Thymus (tissue), 14 donors: ENCODE data around the gene LGALS8. TPM values are rescaled to one million over a fixed set of nuclear protein-coding genes. Genes with fewer than 3 reads are reported as not detected.
A peak's percentile ranks its signal among the peaks of the same experiment; 100 is the strongest.
"Not testable (repeated sequence)": the region's sequence is repeated elsewhere in the genome, so short reads cannot be mapped to it uniquely, and the experiment has no call there.

Source experiments
- DNase-seq, 9 donors: peaks; one replicate each; pipeline ENCODE4 v3.0.0-alpha.2; 2013; ENCODE audit warnings: low spot score in 9 of 9, low read depth in 6 of 9, missing footprints in 1 of 9
- H3K27ac ChIP-seq, 2 donors: one replicate each; pipeline ENCODE4 v1.5.1; 2013; ENCODE audit warnings: control low read depth in 1 of 2, low read depth in 1 of 2, low read length in 1 of 2, mild to moderate bottlenecking in 1 of 2, moderate library complexity in 1 of 2
- H3K27me3 ChIP-seq, 2 donors: one replicate each; pipeline ENCODE4 v1.5.1; 2013; ENCODE audit warnings: low read length in 1 of 2; ENCODE audit not compliant: control insufficient read depth in 2 of 2, insufficient read depth in 1 of 2
- H3K36me3 ChIP-seq, 2 donors: one replicate each; pipeline ENCODE4 v1.5.1; 2013; ENCODE audit warnings: low read length in 1 of 2, mild to moderate bottlenecking in 1 of 2, moderate library complexity in 1 of 2; ENCODE audit not compliant: control insufficient read depth in 2 of 2, insufficient read depth in 2 of 2
- H3K4me1 ChIP-seq, 2 donors: one replicate each; pipeline ENCODE4 v1.5.1; 2013; ENCODE audit warnings: low read length in 2 of 2; ENCODE audit not compliant: control insufficient read depth in 2 of 2, insufficient read depth in 2 of 2
- H3K4me3 ChIP-seq, 2 donors: one replicate each; pipeline ENCODE4 v1.5.1; 2013; ENCODE audit warnings: low read length in 2 of 2, control low read depth in 1 of 2, mild to moderate bottlenecking in 1 of 2
- H3K9me3 ChIP-seq, 2 donors: one replicate each; pipeline ENCODE4 v1.5.1; 2013; ENCODE audit warnings: low read length in 1 of 2, mild to moderate bottlenecking in 1 of 2; ENCODE audit not compliant: control insufficient read depth in 2 of 2, insufficient read depth in 1 of 2
- WGBS: extraction: QIAGEN DNeasy Blood & Tissue Kit; methylation state at CpG from one replicate; pipeline ENCODE4 v1.1.7; 2013; 5-methylcytosine and 5-hydroxymethylcytosine counted together
- long read RNA-seq, 10 donors: transcript quantifications; one replicate each; lab custom pipeline, GENCODE V29; 2026
- polyA plus RNA-seq: library from polyadenylated mRNA; stranded (reverse); fragments of 200-250 nt; gene quantifications from one replicate; pipeline ENCODE4 v1.2.3, GENCODE V29; 2013
- total RNA-seq: library from RNA; stranded (reverse); fragments of 120-200 nt; gene quantifications from one replicate; pipeline ENCODE4 v1.2.4, GENCODE V29; 2013
- donor health status: healthy.

The LGALS8 gene
- total RNA-seq = 41.6 TPM
- polyA plus RNA-seq = 32.1 TPM
- long read RNA-seq, donor 1, full-length matches to known transcripts = 2 of 2 reads
- long read RNA-seq, donor 1, partial matches to known transcripts = 0 of 2 reads
- long read RNA-seq, donor 1, other reads (novel, unspliced or antisense) = 0 of 2 reads
- long read RNA-seq, donor 2, full-length matches to known transcripts = 17 of 17 reads
- long read RNA-seq, donor 2, partial matches to known transcripts = 0 of 17 reads
- long read RNA-seq, donor 2, other reads (novel, unspliced or antisense) = 0 of 17 reads
- long read RNA-seq, donor 3, full-length matches to known transcripts = 18 of 23 reads
- long read RNA-seq, donor 3, partial matches to known transcripts = 5 of 23 reads
- long read RNA-seq, donor 3, other reads (novel, unspliced or antisense) = 0 of 23 reads
- long read RNA-seq, donor 4, full-length matches to known transcripts = 7 of 7 reads
- long read RNA-seq, donor 4, partial matches to known transcripts = 0 of 7 reads
- long read RNA-seq, donor 4, other reads (novel, unspliced or antisense) = 0 of 7 reads
- long read RNA-seq, donor 5, full-length matches to known transcripts = 27 of 27 reads
- long read RNA-seq, donor 5, partial matches to known transcripts = 0 of 27 reads
- long read RNA-seq, donor 5, other reads (novel, unspliced or antisense) = 0 of 27 reads
- long read RNA-seq, donor 6, full-length matches to known transcripts = 11 of 11 reads
- long read RNA-seq, donor 6, partial matches to known transcripts = 0 of 11 reads
- long read RNA-seq, donor 6, other reads (novel, unspliced or antisense) = 0 of 11 reads
- long read RNA-seq, donor 7, full-length matches to known transcripts = 18 of 18 reads
- long read RNA-seq, donor 7, partial matches to known transcripts = 0 of 18 reads
- long read RNA-seq, donor 7, other reads (novel, unspliced or antisense) = 0 of 18 reads
- long read RNA-seq, donor 8, full-length matches to known transcripts = 7 of 7 reads
- long read RNA-seq, donor 8, partial matches to known transcripts = 0 of 7 reads
- long read RNA-seq, donor 8, other reads (novel, unspliced or antisense) = 0 of 7 reads
- long read RNA-seq, donor 9, full-length matches to known transcripts = 12 of 18 reads
- long read RNA-seq, donor 9, partial matches to known transcripts = 6 of 18 reads
- long read RNA-seq, donor 9, other reads (novel, unspliced or antisense) = 0 of 18 reads
- long read RNA-seq, donor 10, full-length matches to known transcripts = 11 of 11 reads
- long read RNA-seq, donor 10, partial matches to known transcripts = 0 of 11 reads
- long read RNA-seq, donor 10, other reads (novel, unspliced or antisense) = 0 of 11 reads

GRCh38 chr1:236523704-236524141 lies at the start of gene LGALS8:
TSS of gene LGALS8 (plus strand) at chr1:236523982. CDS start at chr1:236526071, 2,089 bp downstream.
- H3K36me3 ChIP-seq = peaks cover 5 to 17% of the 10 kb centered on the region in 2 donors
- peaks cover 8 to 9% of the 10 kb centered on the region in 2 donors for H3K4me1 ChIP-seq
- no peaks in the 10 kb centered on the region for H3K27me3 ChIP-seq
- H3K4me3 ChIP-seq = peak within 1 kb of the TSS; percentile 82 to 99
- DNase-seq = peak; percentile 55 to 91 (median 76)
- WGBS = under 1% methylated on average over 35 of the region's 35 CpGs
- H3K9me3 ChIP-seq = no peaks in the 10 kb centered on the region
- peak within 1 kb of the TSS; percentile 88 to 91 for H3K27ac ChIP-seq

DNA sequence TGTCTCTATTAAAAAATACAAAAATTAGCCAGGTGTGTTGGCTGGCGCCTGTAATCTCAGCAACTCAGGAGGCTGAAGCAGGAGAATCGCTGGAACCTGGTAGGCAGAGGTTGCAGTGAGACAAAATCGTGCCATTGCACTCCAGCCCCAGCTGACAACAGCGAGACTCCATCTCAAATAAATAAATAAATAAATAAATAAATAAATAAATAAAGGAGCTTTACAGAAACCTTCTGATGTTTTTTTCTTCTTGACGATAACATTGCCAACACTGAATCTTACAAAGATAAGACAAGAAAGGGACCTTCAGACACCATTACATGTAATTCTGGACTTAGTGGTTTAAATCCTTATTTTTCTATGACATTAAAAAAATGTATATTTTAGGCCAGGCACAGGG lies 47.8 kb upstream of the LGALS8 start:
- no peaks in the 10 kb centered on the region for H3K9me3 ChIP-seq
- 97% methylated on average over 5 of the region's 5 CpGs for WGBS

DNA sequence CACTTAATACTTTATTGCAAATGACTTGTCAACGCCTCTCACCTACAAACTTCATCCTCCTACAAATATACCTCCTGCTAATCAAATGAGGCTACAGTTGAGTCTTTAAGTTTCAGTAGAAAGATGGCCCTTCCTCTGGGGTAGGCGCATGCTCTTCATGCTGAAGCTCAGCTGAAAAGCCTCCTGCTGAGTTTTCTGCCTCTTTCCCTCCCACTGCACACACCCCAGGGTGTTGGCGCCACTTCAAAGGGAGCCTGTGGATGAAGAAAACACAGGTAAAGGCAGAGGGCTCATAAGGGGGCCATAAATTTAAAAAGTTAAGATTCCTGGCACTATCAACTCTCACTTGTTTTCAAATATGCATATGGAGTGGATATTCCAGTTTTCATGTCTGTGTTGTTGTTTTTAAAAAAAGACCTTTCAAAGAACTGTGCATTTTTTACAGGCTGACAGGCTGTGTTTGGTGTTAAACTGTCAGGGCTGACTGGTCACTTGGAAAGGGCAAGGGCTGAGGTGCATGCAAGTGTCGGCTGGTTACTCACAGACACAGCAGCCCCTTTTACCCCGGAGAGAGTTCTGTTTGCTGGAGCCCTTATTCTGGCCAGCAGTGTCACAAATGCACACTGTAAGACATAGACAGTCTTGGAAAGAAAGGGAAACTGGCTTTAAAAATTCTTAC lies 42.9 kb upstream of the LGALS8 start:
- Histone ChIP-seq H3K36me3 (no peaks in the 10 kb centered on the region), H3K4me1 (no peaks in the 10 kb centered on the region), H3K27me3 (no peaks in the 10 kb centered on the region), H3K4me3 (no peak overlapping the region), H3K9me3 (no peaks in the 10 kb centered on the region), H3K27ac (no peak overlapping the region)
- DNase-seq = no peak
- WGBS = 88% methylated on average over 5 of the region's 5 CpGs

More for the DNA sequence above, 47.8 kb upstream of the LGALS8 start:
- Histone ChIP-seq H3K36me3 (no peaks in the 10 kb centered on the region), H3K4me1 (no peaks in the 10 kb centered on the region), H3K4me3 (no peak overlapping the region), H3K27me3 (no peaks in the 10 kb centered on the region), H3K27ac (no peak overlapping the region)
- DNase-seq = no peak

- DNase-seq = no peak
- H3K4me1 ChIP-seq = no peaks in the 10 kb centered on the region
- peaks cover 0 to 1% of the 10 kb centered on the region in 2 donors for H3K9me3 ChIP-seq
- WGBS = 98% methylated on average over 14 of the region's 14 CpGs
- no peaks in the 10 kb centered on the region for H3K27me3 ChIP-seq
- no peak overlapping the region for H3K27ac ChIP-seq
- H3K4me3 ChIP-seq = no peak overlapping the region
- H3K36me3 ChIP-seq = no peaks in the 10 kb centered on the region
Observed at GRCh38 chr1:236484310-236484971, 39.3 kb upstream of the LGALS8 start.

DNA sequence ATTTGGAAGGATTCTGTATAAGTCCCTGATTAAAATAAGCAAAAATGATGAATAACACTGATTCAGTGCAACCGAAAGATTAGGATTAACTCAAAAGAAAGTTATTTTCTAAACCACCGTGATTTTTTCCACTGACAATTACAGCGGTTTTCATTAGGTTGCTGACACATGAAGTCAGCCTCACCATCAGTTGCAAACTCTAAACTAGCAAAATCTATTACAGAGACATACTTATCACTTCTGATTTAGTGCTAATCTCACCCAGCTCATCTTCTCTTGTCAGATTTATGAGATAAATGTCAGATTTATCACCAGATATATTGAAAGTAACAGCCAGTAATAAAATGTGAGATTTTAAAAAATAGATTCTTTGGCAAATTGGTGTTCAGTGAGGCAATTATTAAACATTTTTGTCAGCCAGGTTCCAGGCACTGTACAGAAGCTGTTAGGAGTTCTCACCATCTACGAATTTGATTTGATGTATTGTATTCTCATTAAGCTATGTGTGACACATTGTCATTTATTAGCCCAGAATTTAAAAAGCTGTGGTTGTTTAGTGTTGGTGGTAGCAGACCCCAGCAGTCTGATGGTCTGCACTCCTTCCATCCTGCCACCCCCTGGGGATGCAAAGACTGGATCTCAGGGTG lies 37.3 kb upstream of the LGALS8 start:
- Histone ChIP-seq H3K27ac (no peak overlapping the region), H3K9me3 (peaks cover 0 to 1% of the 10 kb centered on the region in 2 donors), H3K36me3 (no peaks in the 10 kb centered on the region), H3K4me3 (no peak overlapping the region), H3K27me3 (peaks cover 0 to 15% of the 10 kb centered on the region in 2 donors), H3K4me1 (peaks cover 0 to 3% of the 10 kb centered on the region in 2 donors)
- DNase-seq = no peak
- 93% methylated on average over 4 of the region's 4 CpGs for WGBS

GRCh38 chr1:236489161-236489560 lies 34.6 kb upstream of the LGALS8 start:
- H3K9me3 ChIP-seq, H3K4me3 ChIP-seq, H3K27ac ChIP-seq, H3K36me3 ChIP-seq, H3K4me1 ChIP-seq, DNase-seq: not testable (repeated sequence)
- peaks cover 0 to 19% of the 10 kb centered on the region in 2 donors for H3K27me3 ChIP-seq
- WGBS = 94% methylated on average over 3 of the region's 3 CpGs

GRCh38 chr1:236489710-236490377 lies 33.9 kb upstream of the LGALS8 start:
- 72% methylated on average over 11 of the region's 11 CpGs for WGBS

More at GRCh38 chr1:236489710-236490377, 33.9 kb upstream of the LGALS8 start:
- Histone ChIP-seq H3K4me1 (peaks cover 0 to 6% of the 10 kb centered on the region in 2 donors), H3K27ac (no peak overlapping the region), H3K27me3 (peaks cover 0 to 19% of the 10 kb centered on the region in 2 donors), H3K36me3 (no peaks in the 10 kb centered on the region), H3K9me3 (peaks cover 0 to 1% of the 10 kb centered on the region in 2 donors), H3K4me3 (no peak overlapping the region)
- peak in 3 of 9 donors; percentile 23 to 46 (median 36) for DNase-seq
